ENCODE measurements around the gene OR2AT4. TPM values are rescaled to one million over a fixed set of nuclear protein-coding genes. Genes with fewer than 3 reads are reported as not detected.

OR2AT4 gene
- total RNA-seq: not detected in 2 replicates

DNA sequence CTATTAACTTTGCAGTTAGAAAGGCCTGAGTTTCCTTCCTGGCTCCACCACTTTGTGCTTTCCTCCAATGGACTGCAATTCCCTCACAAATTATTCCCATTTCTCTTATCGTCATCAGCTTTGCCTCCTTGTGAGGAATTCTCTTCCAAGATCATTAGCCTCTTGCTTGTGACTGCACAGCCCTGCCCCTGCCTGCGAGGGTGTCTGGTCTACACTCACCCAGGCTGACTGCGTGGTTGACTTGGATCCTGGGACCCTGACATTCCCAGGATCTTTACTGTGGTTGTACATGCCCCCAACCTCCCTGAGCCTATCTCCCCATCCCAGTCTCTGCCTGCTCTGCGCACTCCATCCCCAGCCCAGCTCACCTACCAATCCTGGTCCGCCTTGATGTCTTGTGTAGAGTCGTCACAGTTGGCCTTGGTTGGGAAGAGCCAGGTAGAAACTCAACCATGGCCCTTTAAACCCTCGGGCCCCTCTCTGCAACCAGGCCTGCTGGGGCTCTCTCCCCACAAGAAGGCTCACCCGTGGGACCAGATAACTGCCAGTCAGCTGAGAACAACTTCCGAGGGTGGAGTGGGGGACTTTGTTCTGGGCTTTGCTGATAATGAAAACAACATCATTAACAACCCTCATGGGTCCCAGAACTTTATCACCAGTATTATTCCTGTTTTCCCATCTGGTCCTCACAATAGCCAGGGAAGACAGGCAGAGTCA is at the start of gene OR2AT4:
Gene OR2AT4 (minus strand): TSS at position 421 of the 717 bp plus-strand sequence.

Other genes starting within 250 kb of the OR2AT4 start
- 8.9 and 11.4 TPM in 2 replicates for gene XRRA1, start 147.8 kb downstream of the OR2AT4 start, total RNA-seq
- gene SPCS2, start 147.6 kb downstream of the OR2AT4 start, total RNA-seq: 25.9 and 55.2 TPM in 2 replicates
- gene NEU3, start 107.9 kb downstream of the OR2AT4 start, total RNA-seq: 3.9 and 5.1 TPM in 2 replicates
- gene SLCO2B1, start 54.2 kb upstream of the OR2AT4 start, total RNA-seq: 0.23 TPM in 1 of 2 replicates, not detected in the other
- gene TPBGL, start 143.9 kb upstream of the OR2AT4 start, total RNA-seq: under 0.01 and 0.51 TPM in 2 replicates

Data from pericardium fibroblast (primary cell).